ENCODE measurements around the gene RTN4R.
A peak's percentile ranks its signal among the peaks of the same experiment; 100 is the strongest.

Gene RTN4R

DNA sequence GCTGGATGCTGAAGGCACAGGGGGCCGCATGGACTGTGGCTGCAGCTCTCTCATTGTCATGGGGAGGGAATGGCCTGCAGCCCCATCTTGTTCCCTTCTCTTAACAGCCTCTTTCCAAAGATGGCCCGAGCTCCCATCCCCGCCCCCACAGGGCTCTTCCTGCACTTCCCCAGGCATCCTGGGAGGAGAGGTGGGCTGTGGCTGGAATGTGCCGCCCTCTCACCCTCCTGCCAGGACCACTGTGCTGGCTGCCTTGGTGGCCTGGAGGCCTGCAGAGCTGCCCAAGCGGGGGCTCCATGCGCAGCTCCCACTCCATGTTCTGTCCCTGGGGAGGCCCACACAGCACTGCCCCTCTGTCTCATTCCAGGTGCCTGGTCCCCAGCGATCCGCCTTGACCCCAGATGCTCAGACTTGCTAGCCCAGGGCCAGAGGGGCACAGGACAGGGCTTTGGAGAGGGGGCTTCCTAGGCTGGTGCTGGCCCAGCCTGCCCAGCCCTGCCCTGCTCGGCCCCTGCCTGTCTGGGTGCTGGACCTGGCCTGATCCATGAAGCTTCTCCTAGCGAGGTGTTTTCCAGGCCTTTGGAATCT is 56.6 kb downstream of the RTN4R start:
- Histone ChIP-seq H3K4me3 (ENCODE audit: low read depth, low read length) (no peak overlapping the region), H3K27ac (no peak overlapping the region), H3K36me3 (replicated peaks) (no peaks in the 10 kb centered on the region), H3K27me3 (replicated peaks) (no peaks in the 10 kb centered on the region)
- DNase-seq, result no peak
- in situ Hi-C loops (cut with HindIII; ENCODE audit: low pct_ligation_motif_present, low sequenced_read_pairs), result no loop called here
- TF ChIP-seq, protein P1, sequence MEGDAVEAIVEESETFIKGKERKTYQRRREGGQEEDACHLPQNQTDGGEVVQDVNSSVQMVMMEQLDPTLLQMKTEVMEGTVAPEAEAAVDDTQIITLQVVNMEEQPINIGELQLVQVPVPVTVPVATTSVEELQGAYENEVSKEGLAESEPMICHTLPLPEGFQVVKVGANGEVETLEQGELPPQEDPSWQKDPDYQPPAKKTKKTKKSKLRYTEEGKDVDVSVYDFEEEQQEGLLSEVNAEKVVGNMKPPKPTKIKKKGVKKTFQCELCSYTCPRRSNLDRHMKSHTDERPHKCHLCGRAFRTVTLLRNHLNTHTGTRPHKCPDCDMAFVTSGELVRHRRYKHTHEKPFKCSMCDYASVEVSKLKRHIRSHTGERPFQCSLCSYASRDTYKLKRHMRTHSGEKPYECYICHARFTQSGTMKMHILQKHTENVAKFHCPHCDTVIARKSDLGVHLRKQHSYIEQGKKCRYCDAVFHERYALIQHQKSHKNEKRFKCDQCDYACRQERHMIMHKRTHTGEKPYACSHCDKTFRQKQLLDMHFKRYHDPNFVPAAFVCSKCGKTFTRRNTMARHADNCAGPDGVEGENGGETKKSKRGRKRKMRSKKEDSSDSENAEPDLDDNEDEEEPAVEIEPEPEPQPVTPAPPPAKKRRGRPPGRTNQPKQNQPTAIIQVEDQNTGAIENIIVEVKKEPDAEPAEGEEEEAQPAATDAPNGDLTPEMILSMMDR (IDR thresholded peaks at IDR 0.05; ENCODE audit: low read depth, low read length, missing control alignments), result no peak

DNA sequence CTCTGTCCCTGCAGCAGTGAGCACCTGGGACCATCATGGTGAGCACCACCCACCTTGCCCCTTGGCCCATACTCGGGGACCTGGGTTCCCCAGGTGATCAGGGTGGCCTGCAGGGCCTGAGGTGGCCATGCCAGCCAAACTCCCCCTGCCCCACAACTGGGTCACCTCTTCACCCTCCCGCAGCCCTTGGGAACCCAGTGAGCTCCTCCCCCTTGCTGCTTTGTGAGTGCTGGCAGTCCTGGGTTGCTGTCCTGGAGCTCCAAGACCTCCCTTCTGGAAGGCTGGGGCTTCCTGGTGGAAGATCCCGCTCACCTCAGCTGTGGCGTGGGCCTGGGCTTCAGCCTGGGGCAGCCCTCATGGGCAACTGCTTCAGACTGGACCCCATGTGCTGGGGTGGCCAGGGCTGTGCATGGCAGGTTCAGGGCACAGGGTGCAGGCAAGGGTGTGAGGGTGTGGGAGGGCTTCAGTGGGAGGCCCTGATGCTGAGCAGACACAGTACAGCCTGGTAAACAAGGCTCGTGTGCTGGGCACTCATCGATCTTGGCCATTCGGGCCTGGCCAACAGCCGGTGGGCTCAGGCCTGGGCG is 57.6 kb downstream of the RTN4R start:
- Histone ChIP-seq H3K36me3 (replicated peaks) (no peaks in the 10 kb centered on the region), H3K4me3 (ENCODE audit: low read depth, low read length) (no peak overlapping the region), H3K27ac (no peak overlapping the region), H3K27me3 (replicated peaks) (no peaks in the 10 kb centered on the region)
- TF ChIP-seq, protein P1 (IDR thresholded peaks at IDR 0.05; ENCODE audit: low read depth, low read length, missing control alignments), result no peak
- in situ Hi-C loops (cut with HindIII; ENCODE audit: low pct_ligation_motif_present, low sequenced_read_pairs), result no loop called here
- DNase-seq, result no peak

DNA sequence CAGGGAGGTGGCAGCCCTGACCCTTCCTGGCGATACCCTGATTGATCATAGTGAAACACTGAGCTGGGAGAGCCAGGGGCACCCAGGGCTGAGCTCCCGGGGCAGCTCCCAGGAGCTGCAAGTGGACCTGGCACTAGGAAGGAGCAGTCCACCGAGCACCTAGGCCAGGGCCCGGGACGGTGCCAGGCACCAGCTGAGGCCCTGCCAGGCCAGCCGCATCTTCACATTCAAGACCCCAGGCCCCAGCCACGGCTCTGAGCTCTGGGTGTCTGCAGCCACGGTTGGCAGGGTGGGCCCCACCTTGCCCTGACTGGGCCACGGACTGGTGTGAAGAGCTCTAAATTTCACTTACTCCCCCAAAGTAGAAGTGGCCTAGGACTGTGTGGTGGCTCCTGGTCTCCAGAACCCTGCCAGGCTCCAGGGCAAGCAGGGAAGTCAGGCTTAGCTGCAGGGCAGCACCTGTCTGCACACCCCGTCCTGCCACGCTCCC is 58.3 kb downstream of the RTN4R start:
- no peak for DNase-seq
- TF ChIP-seq, protein P1 (IDR thresholded peaks at IDR 0.05; ENCODE audit: low read depth, low read length, missing control alignments), result no peak
- Histone ChIP-seq H3K27me3 (replicated peaks) (no peaks in the 10 kb centered on the region), H3K36me3 (replicated peaks) (no peaks in the 10 kb centered on the region), H3K27ac (no peak overlapping the region), H3K4me3 (ENCODE audit: low read depth, low read length) (no peak overlapping the region)
- in situ Hi-C loops (cut with HindIII; ENCODE audit: low pct_ligation_motif_present, low sequenced_read_pairs), result no loop called here

DNA sequence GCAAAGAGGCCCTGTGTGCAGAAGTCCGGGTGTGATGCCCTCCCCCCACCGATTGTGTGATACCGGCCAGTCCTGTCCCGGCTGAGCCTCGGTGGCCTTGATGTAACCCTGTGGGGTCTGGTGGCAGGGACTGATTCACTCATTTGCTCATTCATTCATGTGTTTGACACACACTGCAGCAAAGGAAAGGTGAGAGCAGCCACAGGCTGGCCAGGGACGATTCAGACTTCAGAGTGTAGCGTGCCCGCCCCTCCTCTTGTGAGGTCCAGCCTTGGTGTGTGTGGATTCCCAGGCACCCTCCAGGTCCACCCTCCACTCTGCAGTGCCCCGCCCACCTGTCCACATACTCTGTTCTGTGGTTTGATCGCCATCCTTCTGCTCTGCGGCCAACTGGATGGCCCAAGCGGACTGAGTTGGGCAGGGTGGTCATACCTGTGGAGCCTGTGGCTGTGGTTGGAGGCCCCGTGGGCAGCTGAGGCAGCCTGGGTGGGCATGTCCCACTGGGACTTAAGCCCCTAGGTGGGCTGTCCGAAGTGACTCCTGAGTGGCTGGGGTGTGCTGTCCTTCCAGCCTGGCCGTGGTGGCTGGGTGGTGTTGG is 59.3 kb downstream of the RTN4R start:
- in situ Hi-C loops (cut with HindIII; ENCODE audit: low pct_ligation_motif_present, low sequenced_read_pairs), result no loop called here
- no peaks in the 10 kb centered on the region for H3K27me3 ChIP-seq (replicated peaks)
- no peak overlapping the region for H3K4me3 ChIP-seq (ENCODE audit: low read depth, low read length)
- no peaks in the 10 kb centered on the region for H3K36me3 ChIP-seq (replicated peaks)
- TF ChIP-seq, protein P1 (IDR thresholded peaks at IDR 0.05; ENCODE audit: low read depth, low read length, missing control alignments), result no peak
- DNase-seq, result no peak
- H3K27ac ChIP-seq, result no peak overlapping the region

DNA sequence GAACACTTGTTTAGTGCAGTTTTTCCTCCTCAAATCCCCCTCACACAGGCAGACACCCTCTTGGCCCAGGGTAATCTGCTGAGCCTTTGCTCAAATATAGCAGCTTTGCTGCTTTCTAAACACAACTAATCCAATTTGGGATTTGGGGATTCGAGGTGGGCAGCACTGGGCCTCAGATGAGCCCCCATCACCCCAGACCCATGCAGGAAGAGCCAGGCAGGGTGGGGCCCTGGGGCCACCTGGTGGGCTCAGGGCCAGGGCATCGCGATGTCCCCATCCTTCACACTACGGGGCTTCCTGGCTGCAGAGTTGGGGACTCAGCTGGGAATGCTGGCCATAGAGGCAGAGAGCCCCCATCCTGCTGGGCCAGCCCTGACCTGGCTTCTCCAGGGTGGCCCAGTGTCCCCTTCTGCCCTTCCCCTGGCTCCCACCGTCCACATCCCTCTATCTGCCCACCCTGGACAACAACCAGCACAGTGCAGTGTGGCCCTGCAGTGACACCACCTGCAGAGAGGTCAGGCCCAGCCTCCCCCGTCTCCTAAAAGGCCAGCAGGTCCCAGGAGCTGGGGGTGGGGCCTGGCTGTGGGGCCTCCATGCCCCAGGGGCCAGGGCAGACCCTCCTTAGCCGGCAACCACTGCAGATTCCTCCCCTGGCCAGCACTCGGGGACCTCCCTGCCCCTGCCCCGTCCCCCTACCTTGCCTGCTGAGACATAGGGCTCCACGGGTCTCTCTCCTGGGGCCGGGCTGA is 60.7 kb downstream of the RTN4R start:
- TF ChIP-seq, protein P1 (IDR thresholded peaks at IDR 0.05; ENCODE audit: low read depth, low read length, missing control alignments), result no peak
- Histone ChIP-seq H3K27me3 (replicated peaks) (no peaks in the 10 kb centered on the region), H3K27ac (peak overlapping the region; percentile 72), H3K4me3 (ENCODE audit: low read depth, low read length) (peak overlapping the region; percentile 62), H3K36me3 (replicated peaks) (no peaks in the 10 kb centered on the region)
- in situ Hi-C loops (cut with HindIII; ENCODE audit: low pct_ligation_motif_present, low sequenced_read_pairs), result no loop called here
- no peak for DNase-seq
